WTC11 (cell line): Measurements from ENCODE around the gene PCNA. TPM values are rescaled to one million over a fixed set of nuclear protein-coding genes. Genes with fewer than 3 reads are reported as not detected.

Experiments used
- ATAC-seq: fragments of 200-7000 bp; cut with Tn5 transposase; 2 replicates; pipeline ENCODE4 v1.10.0; 2021; ENCODE audit warnings: mild to moderate bottlenecking, moderate library complexity
- CTCF ChIA-PET: fragments of 300-600 bp; sonication (Branson Sonifier 250); formaldehyde crosslinking; loops from one replicate; lab custom pipeline; 2021; ENCODE audit warnings: antibody characterized with exemption; lab: Charles Lee
- POLR2A ChIA-PET: fragments of 350-600 bp; sonication (Branson Sonifier 250); formaldehyde crosslinking; loops from one replicate; lab custom pipeline; 2021; ENCODE audit warnings: antibody characterized with exemption; lab: Charles Lee
- DNase-seq: peaks from one replicate; pipeline ENCODE4 v3.0.0; 2021; ENCODE audit warnings: low spot score
- H3K27ac Mint-ChIP-seq: 2 replicates; pipeline ENCODE4 v1.8.0; 2021; ENCODE audit warnings: mixed read lengths
- H3K27me3 Mint-ChIP-seq: 2 replicates; pipeline ENCODE4 v1.8.0; 2021; ENCODE audit warnings: low read depth, mild to moderate bottlenecking, moderate library complexity, mixed read lengths
- H3K36me3 Mint-ChIP-seq: 2 replicates; pipeline ENCODE4 v1.8.0; 2021; ENCODE audit warnings: mixed read lengths
- H3K4me1 Mint-ChIP-seq: 2 replicates; pipeline ENCODE4 v1.8.0; 2022; ENCODE audit warnings: mixed read lengths
- H3K4me3 Mint-ChIP-seq: 2 replicates; pipeline ENCODE4 v1.8.0; 2021; ENCODE audit warnings: mild to moderate bottlenecking, moderate library complexity, mixed read lengths
- H3K9me3 Mint-ChIP-seq: 2 replicates; pipeline ENCODE4 v1.8.0; 2021; ENCODE audit warnings: mixed read lengths
- ATF1 ChIP-seq: sonication (generic); formaldehyde crosslinking; IDR thresholded peaks from 2 replicates; pipeline ENCODE4 v1.8.1; 2023; ENCODE audit warnings: mild to moderate bottlenecking, moderate library complexity, missing genetic modification reagents
- ATF3 ChIP-seq: sonication (generic); formaldehyde crosslinking; conservative IDR thresholded peaks from 2 replicates; pipeline ENCODE4 v1.8.1; 2022; ENCODE audit warnings: mild to moderate bottlenecking, missing genetic modification reagents
- CBFB ChIP-seq: sonication (generic); formaldehyde crosslinking; IDR thresholded peaks from 2 replicates; pipeline ENCODE4 v1.8.1; 2022; ENCODE audit warnings: mild to moderate bottlenecking, low read depth, missing genetic modification reagents
- E2F4 ChIP-seq: sonication (generic); formaldehyde crosslinking; IDR thresholded peaks from 2 replicates; pipeline ENCODE4 v1.8.1; 2022; ENCODE audit warnings: low read depth, mild to moderate bottlenecking, moderate library complexity, missing genetic modification reagents, borderline replicate concordance
- JUN ChIP-seq: sonication (generic); formaldehyde crosslinking; IDR thresholded peaks from 2 replicates; pipeline ENCODE4 v1.8.0; 2023; ENCODE audit warnings: mild to moderate bottlenecking, missing genetic modification reagents
- KAT7 ChIP-seq: sonication (generic); formaldehyde crosslinking; IDR thresholded peaks from 2 replicates; pipeline ENCODE4 v1.8.1; 2023; ENCODE audit warnings: missing genetic modification reagents, mild to moderate bottlenecking, borderline replicate concordance
- NFYB ChIP-seq: sonication (generic); formaldehyde crosslinking; conservative IDR thresholded peaks from 2 replicates; pipeline ENCODE4 v1.8.0; 2022; ENCODE audit warnings: low read depth, missing genetic modification reagents
- NR2C2 ChIP-seq: sonication (generic); formaldehyde crosslinking; IDR thresholded peaks from 2 replicates; pipeline ENCODE4 v1.8.0; 2022; ENCODE audit warnings: mild to moderate bottlenecking, missing genetic modification reagents
- OVOL2 ChIP-seq: fragments of 250-450 bp; sonication (Bioruptor Pico); IDR thresholded peaks from 2 replicates; pipeline ENCODE4 v1.9.0; 2021; ENCODE audit warnings: mild to moderate bottlenecking, borderline replicate concordance
- RORB ChIP-seq: fragments of 250-450 bp; sonication (Bioruptor Pico); IDR thresholded peaks from 2 replicates; pipeline ENCODE4 v1.9.0; 2021; ENCODE audit warnings: mild to moderate bottlenecking
- SMAD3 ChIP-seq: sonication (generic); formaldehyde crosslinking; IDR thresholded peaks from 2 replicates; pipeline ENCODE4 v1.8.0; 2022; ENCODE audit warnings: missing genetic modification reagents, mild to moderate bottlenecking, borderline replicate concordance
- ZNF416 ChIP-seq: fragments of 250-450 bp; sonication (Bioruptor Pico); IDR thresholded peaks from 2 replicates; pipeline ENCODE4 v1.9.0; 2021; ENCODE audit warnings: mild to moderate bottlenecking, inconsistent platforms
- total RNA-seq: library from RNA; stranded (reverse); gene quantifications from 3 replicates; pipeline ENCODE4 v1.2.3, GENCODE V29; 2021
- TF ChIP-seq, protein P1 (sequence below): fragments of 200-600 bp; IDR thresholded peaks from 2 replicates; pipeline ENCODE4 v1.8.0; 2022; ENCODE audit warnings: antibody characterized with exemption
- TF ChIP-seq, protein P2 (sequence below): sonication (generic); formaldehyde crosslinking; IDR thresholded peaks from 2 replicates; pipeline ENCODE4 v1.8.1; 2022; ENCODE audit warnings: mild to moderate bottlenecking, moderate library complexity, missing genetic modification reagents
- TF ChIP-seq, protein P3 (sequence below): sonication (generic); formaldehyde crosslinking; IDR thresholded peaks from 2 replicates; pipeline ENCODE4 v1.8.0; 2022; ENCODE audit warnings: missing genetic modification reagents
- TF ChIP-seq, protein P4 (sequence below): sonication (generic); formaldehyde crosslinking; IDR thresholded peaks from 2 replicates; pipeline ENCODE4 v1.8.1; 2023; ENCODE audit warnings: mild to moderate bottlenecking, missing genetic modification reagents, moderate library complexity
- TF ChIP-seq, protein P5 (sequence below): fragments of 250-450 bp; sonication (Bioruptor Pico); IDR thresholded peaks from 2 replicates; pipeline ENCODE4 v1.9.0; 2021; ENCODE audit warnings: mild to moderate bottlenecking

The PCNA gene
- total RNA-seq, 1 experiment from 2014 or later, result 262 TPM

DNA sequence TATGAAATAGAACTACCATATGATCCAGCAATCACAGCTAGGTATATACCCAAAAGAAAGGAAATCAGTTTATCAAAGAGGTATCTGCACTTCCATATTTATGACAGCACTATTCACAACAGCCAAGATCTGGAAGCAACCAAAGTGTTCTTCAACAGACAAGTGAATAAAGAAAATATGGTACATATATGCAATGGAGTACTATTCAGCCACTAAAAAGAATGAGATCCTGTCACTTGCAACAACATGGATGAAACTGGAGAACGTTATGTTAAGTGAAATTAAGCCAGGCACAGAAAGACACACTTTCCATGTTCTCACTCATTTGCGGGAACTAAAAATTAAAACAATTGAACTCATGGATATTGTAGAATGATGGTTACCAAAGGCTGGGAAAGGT, 15.3 kb downstream of the PCNA start:
- no peaks in the 10 kb centered on the region for H3K27me3 Mint-ChIP-seq
- CTCF ChIA-PET, result no interaction called here
- TF ChIP-seq, protein P1, sequence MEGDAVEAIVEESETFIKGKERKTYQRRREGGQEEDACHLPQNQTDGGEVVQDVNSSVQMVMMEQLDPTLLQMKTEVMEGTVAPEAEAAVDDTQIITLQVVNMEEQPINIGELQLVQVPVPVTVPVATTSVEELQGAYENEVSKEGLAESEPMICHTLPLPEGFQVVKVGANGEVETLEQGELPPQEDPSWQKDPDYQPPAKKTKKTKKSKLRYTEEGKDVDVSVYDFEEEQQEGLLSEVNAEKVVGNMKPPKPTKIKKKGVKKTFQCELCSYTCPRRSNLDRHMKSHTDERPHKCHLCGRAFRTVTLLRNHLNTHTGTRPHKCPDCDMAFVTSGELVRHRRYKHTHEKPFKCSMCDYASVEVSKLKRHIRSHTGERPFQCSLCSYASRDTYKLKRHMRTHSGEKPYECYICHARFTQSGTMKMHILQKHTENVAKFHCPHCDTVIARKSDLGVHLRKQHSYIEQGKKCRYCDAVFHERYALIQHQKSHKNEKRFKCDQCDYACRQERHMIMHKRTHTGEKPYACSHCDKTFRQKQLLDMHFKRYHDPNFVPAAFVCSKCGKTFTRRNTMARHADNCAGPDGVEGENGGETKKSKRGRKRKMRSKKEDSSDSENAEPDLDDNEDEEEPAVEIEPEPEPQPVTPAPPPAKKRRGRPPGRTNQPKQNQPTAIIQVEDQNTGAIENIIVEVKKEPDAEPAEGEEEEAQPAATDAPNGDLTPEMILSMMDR, result no peak
- TF ChIP-seq JUN, result no peak
- TF ChIP-seq, protein P2, sequence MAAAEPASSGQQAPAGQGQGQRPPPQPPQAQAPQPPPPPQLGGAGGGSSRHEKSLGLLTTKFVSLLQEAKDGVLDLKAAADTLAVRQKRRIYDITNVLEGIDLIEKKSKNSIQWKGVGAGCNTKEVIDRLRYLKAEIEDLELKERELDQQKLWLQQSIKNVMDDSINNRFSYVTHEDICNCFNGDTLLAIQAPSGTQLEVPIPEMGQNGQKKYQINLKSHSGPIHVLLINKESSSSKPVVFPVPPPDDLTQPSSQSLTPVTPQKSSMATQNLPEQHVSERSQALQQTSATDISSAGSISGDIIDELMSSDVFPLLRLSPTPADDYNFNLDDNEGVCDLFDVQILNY (CRISPR knock-in tag), result no peak
- TF ChIP-seq E2F4 (CRISPR knock-in tag), result no peak
- TF ChIP-seq NFYB (CRISPR knock-in tag), result no peak
- no peak for TF ChIP-seq ZNF416 (CRISPR knock-in tag)
- TF ChIP-seq, protein P3, sequence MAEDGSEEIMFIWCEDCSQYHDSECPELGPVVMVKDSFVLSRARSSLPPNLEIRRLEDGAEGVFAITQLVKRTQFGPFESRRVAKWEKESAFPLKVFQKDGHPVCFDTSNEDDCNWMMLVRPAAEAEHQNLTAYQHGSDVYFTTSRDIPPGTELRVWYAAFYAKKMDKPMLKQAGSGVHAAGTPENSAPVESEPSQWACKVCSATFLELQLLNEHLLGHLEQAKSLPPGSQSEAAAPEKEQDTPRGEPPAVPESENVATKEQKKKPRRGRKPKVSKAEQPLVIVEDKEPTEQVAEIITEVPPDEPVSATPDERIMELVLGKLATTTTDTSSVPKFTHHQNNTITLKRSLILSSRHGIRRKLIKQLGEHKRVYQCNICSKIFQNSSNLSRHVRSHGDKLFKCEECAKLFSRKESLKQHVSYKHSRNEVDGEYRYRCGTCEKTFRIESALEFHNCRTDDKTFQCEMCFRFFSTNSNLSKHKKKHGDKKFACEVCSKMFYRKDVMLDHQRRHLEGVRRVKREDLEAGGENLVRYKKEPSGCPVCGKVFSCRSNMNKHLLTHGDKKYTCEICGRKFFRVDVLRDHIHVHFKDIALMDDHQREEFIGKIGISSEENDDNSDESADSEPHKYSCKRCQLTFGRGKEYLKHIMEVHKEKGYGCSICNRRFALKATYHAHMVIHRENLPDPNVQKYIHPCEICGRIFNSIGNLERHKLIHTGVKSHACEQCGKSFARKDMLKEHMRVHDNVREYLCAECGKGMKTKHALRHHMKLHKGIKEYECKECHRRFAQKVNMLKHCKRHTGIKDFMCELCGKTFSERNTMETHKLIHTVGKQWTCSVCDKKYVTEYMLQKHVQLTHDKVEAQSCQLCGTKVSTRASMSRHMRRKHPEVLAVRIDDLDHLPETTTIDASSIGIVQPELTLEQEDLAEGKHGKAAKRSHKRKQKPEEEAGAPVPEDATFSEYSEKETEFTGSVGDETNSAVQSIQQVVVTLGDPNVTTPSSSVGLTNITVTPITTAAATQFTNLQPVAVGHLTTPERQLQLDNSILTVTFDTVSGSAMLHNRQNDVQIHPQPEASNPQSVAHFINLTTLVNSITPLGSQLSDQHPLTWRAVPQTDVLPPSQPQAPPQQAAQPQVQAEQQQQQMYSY (CRISPR knock-in tag), result no peak
- no peak for TF ChIP-seq NR2C2
- no peak for TF ChIP-seq OVOL2 (CRISPR knock-in tag)
- TF ChIP-seq, protein P4, sequence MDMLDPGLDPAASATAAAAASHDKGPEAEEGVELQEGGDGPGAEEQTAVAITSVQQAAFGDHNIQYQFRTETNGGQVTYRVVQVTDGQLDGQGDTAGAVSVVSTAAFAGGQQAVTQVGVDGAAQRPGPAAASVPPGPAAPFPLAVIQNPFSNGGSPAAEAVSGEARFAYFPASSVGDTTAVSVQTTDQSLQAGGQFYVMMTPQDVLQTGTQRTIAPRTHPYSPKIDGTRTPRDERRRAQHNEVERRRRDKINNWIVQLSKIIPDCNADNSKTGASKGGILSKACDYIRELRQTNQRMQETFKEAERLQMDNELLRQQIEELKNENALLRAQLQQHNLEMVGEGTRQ (CRISPR knock-in tag), result no peak
- no peak for TF ChIP-seq CBFB
- TF ChIP-seq KAT7 (CRISPR knock-in tag), result no peak
- no peak for TF ChIP-seq ATF3 (CRISPR knock-in tag)
- no peak for TF ChIP-seq SMAD3 (CRISPR knock-in tag)

GRCh38 chr20:5100684-5101347, 18.9 kb downstream of the PCNA start:
- H3K36me3 Mint-ChIP-seq, result peaks cover 57% of the 10 kb centered on the region
- H3K4me3 Mint-ChIP-seq, result no peak overlapping the region
- TF ChIP-seq, protein P5, sequence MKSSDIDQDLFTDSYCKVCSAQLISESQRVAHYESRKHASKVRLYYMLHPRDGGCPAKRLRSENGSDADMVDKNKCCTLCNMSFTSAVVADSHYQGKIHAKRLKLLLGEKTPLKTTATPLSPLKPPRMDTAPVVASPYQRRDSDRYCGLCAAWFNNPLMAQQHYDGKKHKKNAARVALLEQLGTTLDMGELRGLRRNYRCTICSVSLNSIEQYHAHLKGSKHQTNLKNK (CRISPR knock-in tag), result no peak
- TF ChIP-seq, protein P3 (CRISPR knock-in tag), result peak; percentile 49; the same call in 1 of the 2 replicates
- TF ChIP-seq RORB (CRISPR knock-in tag) (no peak), ATF1 (CRISPR knock-in tag) (no peak)
- TF ChIP-seq, protein P1, result peak; percentile 89

More for the DNA sequence above, 15.3 kb downstream of the PCNA start:
- H3K4me1 Mint-ChIP-seq, result no peaks in the 10 kb centered on the region
- H3K4me3 Mint-ChIP-seq, result no peak overlapping the region
- no peak overlapping the region for H3K27ac Mint-ChIP-seq
- ATAC-seq, result no peak
- H3K9me3 Mint-ChIP-seq, result no peaks in the 10 kb centered on the region
- DNase-seq, result no peak
- POLR2A ChIA-PET, result no interaction called here
- H3K36me3 Mint-ChIP-seq, result peaks cover 53% of the 10 kb centered on the region

More at GRCh38 chr20:5100684-5101347, 18.9 kb downstream of the PCNA start:
- Mint-ChIP-seq H3K4me1 (no peaks in the 10 kb centered on the region), H3K27ac (peak overlapping the region; percentile 53; the same call in 1 of the 2 replicates), H3K9me3 (no peaks in the 10 kb centered on the region), H3K27me3 (no peaks in the 10 kb centered on the region)
- DNase-seq (peak; percentile 80), ATAC-seq (peak; percentile 87)
- CTCF ChIA-PET, result interaction anchor here (0.6 to 1.6 kb wide), 20 partner anchors 9 to 496 kb away, joined by 3 to 12 read pairs (median 3); partner anchors contain the start of gene CDS2
- POLR2A ChIA-PET, result interaction anchor here (0.5 to 1.0 kb wide), 2 partner anchors 13 to 342 kb away, joined by 3 read pairs; no protein-coding TSS in a partner anchor
